ENCODE results near the gene NT5DC2.

The NT5DC2 gene

GRCh38 chr3:52490939-52491526 lies 42.6 kb downstream of the NT5DC2 start:
- DNase-seq (ENCODE audit: low spot score in 2 of 2) (no peak), ATAC-seq (replicated peaks; ENCODE audit: extremely low read depth, poor library complexity, severe bottlenecking) (no peak)
- Mint-ChIP-seq H3K9me3 (no peaks in the 10 kb centered on the region), H3K27me3 (no peaks in the 10 kb centered on the region), H3K36me3 (ENCODE audit: insufficient read depth) (peaks cover 22% of the 10 kb centered on the region), H3K27ac (ENCODE audit: low read depth) (no peak overlapping the region), H3K4me3 (no peak overlapping the region), H3K4me1 (peaks cover 10% of the 10 kb centered on the region)

DNA sequence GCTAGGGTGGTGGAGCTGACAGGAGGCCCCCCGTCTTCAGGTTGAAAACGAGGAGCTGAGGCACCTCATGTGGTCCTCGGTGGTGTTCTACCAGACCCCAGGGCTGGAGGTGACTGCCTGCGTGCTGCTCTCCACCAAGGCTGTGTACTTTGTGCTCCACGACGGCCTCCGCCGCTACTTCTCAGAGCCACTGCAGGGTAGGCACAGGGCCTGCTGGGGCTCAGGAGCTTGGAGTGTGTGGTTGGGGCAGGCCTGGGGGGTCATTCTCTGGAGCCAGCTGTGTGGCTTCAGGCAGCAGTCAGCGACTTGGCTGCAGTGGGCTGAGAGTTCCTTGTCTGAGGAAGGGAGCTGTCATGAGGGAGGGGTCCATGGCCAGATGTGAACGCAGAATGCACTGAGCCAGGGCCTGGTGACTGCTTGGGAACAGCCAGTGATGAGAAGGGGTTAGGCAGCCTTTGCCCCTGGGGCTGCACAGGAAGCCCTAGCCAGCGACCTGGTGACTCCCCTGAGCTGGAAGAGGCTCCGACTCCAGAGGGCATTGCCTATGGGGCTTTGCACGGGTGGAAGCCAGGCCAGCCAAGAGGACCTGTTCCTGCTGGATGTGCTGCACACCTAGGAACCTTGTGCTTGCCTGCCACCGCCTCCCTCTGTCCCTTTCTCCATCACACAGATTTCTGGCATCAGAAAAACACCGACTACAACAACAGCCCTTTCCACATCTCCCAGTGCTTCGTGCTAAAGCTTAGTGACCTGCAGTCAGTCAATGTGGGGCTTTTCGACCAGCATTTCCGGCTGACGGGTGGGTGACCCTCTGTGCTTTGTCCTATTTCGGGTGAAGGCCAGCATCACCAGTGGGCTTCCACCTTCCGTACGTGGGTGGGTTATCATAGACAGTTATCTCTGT lies 43.4 kb downstream of the NT5DC2 start:
- H3K27ac Mint-ChIP-seq (ENCODE audit: low read depth): no peak overlapping the region
- ATAC-seq (replicated peaks; ENCODE audit: extremely low read depth, poor library complexity, severe bottlenecking) (no peak), DNase-seq (ENCODE audit: low spot score in 2 of 2) (no peak)
- no peaks in the 10 kb centered on the region for H3K9me3 Mint-ChIP-seq
- no peak overlapping the region for H3K4me3 Mint-ChIP-seq
- H3K27me3 Mint-ChIP-seq: no peaks in the 10 kb centered on the region
- H3K4me1 Mint-ChIP-seq: peaks cover 10% of the 10 kb centered on the region
- peaks cover 28% of the 10 kb centered on the region for H3K36me3 Mint-ChIP-seq (ENCODE audit: insufficient read depth)

DNA sequence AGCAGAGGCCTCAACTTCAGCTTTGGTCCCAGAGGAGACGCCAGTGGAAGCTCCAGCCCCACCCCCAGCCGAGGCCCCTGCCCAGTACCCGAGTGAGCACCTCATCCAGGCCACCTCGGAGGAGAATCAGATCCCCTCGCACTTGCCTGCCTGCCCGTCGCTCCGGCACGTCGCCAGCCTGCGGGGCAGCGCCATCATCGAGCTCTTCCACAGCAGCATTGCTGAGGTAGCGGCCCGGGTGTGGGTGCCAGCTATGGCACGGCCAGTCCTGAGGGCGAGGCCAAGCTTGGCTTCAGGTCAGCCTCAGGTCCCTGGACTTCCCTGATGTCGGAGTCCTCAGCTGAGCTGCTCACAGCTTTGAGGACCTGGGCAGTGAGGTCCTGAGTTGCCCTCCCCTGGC lies 44.2 kb downstream of the NT5DC2 start:
- DNase-seq (ENCODE audit: low spot score in 2 of 2): no peak
- ATAC-seq (replicated peaks; ENCODE audit: extremely low read depth, poor library complexity, severe bottlenecking): no peak
- Mint-ChIP-seq H3K4me3 (no peak overlapping the region), H3K4me1 (peaks cover 9% of the 10 kb centered on the region), H3K27me3 (no peaks in the 10 kb centered on the region), H3K36me3 (ENCODE audit: insufficient read depth) (peaks cover 30% of the 10 kb centered on the region), H3K9me3 (no peaks in the 10 kb centered on the region), H3K27ac (ENCODE audit: low read depth) (no peak overlapping the region)

- Mint-ChIP-seq H3K36me3 (ENCODE audit: insufficient read depth) (peaks cover 30% of the 10 kb centered on the region), H3K27ac (ENCODE audit: low read depth) (no peak overlapping the region), H3K4me3 (no peak overlapping the region), H3K4me1 (peaks cover 5% of the 10 kb centered on the region), H3K27me3 (no peaks in the 10 kb centered on the region), H3K9me3 (no peaks in the 10 kb centered on the region)
- DNase-seq (ENCODE audit: low spot score in 2 of 2) (no peak), ATAC-seq (replicated peaks; ENCODE audit: extremely low read depth, poor library complexity, severe bottlenecking) (no peak)
These were observed 44.9 kb downstream of the NT5DC2 start for GRCh38 chr3:52488746-52489145.

- Mint-ChIP-seq H3K27ac (ENCODE audit: low read depth) (no peak overlapping the region), H3K27me3 (no peaks in the 10 kb centered on the region), H3K36me3 (ENCODE audit: insufficient read depth) (peaks cover 31% of the 10 kb centered on the region), H3K4me3 (no peak overlapping the region), H3K9me3 (no peaks in the 10 kb centered on the region), H3K4me1 (peaks cover 5% of the 10 kb centered on the region)
- ATAC-seq (replicated peaks; ENCODE audit: extremely low read depth, poor library complexity, severe bottlenecking): no peak
- no peak for DNase-seq (ENCODE audit: low spot score in 2 of 2)
These were observed 45.6 kb downstream of the NT5DC2 start for GRCh38 chr3:52487788-52488691.

GRCh38 chr3:52487050-52487787 lies 46.4 kb downstream of the NT5DC2 start:
- Mint-ChIP-seq H3K36me3 (ENCODE audit: insufficient read depth) (peaks cover 25% of the 10 kb centered on the region), H3K27me3 (no peaks in the 10 kb centered on the region), H3K9me3 (no peaks in the 10 kb centered on the region), H3K4me1 (no peaks in the 10 kb centered on the region), H3K4me3 (no peak overlapping the region), H3K27ac (ENCODE audit: low read depth) (no peak overlapping the region)
- DNase-seq (ENCODE audit: low spot score in 2 of 2): no peak
- ATAC-seq (replicated peaks; ENCODE audit: extremely low read depth, poor library complexity, severe bottlenecking): no peak

GRCh38 chr3:52484680-52485461 lies 48.8 kb downstream of the NT5DC2 start:
- Mint-ChIP-seq H3K27ac (ENCODE audit: low read depth) (no peak overlapping the region), H3K4me1 (no peaks in the 10 kb centered on the region), H3K4me3 (no peak overlapping the region), H3K9me3 (no peaks in the 10 kb centered on the region), H3K36me3 (ENCODE audit: insufficient read depth) (peaks cover 29% of the 10 kb centered on the region), H3K27me3 (no peaks in the 10 kb centered on the region)
- DNase-seq (ENCODE audit: low spot score in 2 of 2): no peak
- ATAC-seq (replicated peaks; ENCODE audit: extremely low read depth, poor library complexity, severe bottlenecking): no peak

DNA sequence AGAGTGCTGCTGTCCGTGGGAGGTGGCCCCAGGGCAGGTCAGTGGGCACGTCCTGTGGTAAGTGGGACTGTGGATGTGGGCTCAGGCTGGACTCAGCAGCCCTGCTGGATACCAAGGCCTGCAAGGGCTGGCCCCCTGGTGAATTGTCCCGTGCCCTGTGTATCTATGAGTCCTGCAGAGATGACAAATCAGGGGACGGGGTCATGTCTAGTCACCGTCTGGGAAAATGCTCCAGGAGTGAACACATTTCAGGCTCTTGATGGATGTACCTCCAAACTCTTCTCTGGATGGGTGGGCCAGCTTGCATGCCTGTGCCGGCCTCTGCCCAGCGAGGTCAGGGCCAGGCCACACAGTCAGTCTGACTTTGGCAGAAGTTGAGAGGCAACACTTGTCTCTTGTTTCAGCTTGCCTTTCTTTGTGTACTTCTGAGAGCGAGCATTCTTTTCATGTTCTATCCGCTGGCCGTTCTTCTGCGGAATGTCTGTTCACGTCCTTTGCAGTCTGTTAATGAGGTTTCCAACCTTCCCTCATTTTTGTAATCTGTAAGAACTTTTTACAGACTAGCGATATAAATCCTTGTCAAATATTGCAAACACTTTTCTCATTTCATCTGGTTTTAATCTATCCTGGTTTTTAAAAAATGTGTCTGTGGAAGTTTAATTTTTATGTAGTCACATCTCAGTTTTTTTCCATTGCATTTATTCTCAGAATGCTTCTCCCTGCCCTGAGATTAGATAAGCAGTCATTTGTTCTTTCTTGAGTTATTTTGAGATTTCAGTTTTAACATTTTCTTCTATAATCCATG lies 49.9 kb downstream of the NT5DC2 start:
- no peaks in the 10 kb centered on the region for H3K27me3 Mint-ChIP-seq
- ATAC-seq (replicated peaks; ENCODE audit: extremely low read depth, poor library complexity, severe bottlenecking): no peak
- DNase-seq (ENCODE audit: low spot score in 2 of 2): no peak
- no peak overlapping the region for H3K27ac Mint-ChIP-seq (ENCODE audit: low read depth)
- H3K4me1 Mint-ChIP-seq: no peaks in the 10 kb centered on the region
- H3K9me3 Mint-ChIP-seq: no peaks in the 10 kb centered on the region
- H3K4me3 Mint-ChIP-seq: no peak overlapping the region
- H3K36me3 Mint-ChIP-seq (ENCODE audit: insufficient read depth): peaks cover 32% of the 10 kb centered on the region

- Mint-ChIP-seq H3K27ac (ENCODE audit: low read depth) (no peak overlapping the region), H3K36me3 (ENCODE audit: insufficient read depth) (peaks cover 35% of the 10 kb centered on the region), H3K9me3 (no peaks in the 10 kb centered on the region), H3K4me1 (no peaks in the 10 kb centered on the region), H3K27me3 (no peaks in the 10 kb centered on the region), H3K4me3 (no peak overlapping the region)
- DNase-seq (ENCODE audit: low spot score in 2 of 2): no peak
- ATAC-seq (replicated peaks; ENCODE audit: extremely low read depth, poor library complexity, severe bottlenecking): no peak
These were observed 50.6 kb downstream of the NT5DC2 start for GRCh38 chr3:52483081-52483480.

DNA sequence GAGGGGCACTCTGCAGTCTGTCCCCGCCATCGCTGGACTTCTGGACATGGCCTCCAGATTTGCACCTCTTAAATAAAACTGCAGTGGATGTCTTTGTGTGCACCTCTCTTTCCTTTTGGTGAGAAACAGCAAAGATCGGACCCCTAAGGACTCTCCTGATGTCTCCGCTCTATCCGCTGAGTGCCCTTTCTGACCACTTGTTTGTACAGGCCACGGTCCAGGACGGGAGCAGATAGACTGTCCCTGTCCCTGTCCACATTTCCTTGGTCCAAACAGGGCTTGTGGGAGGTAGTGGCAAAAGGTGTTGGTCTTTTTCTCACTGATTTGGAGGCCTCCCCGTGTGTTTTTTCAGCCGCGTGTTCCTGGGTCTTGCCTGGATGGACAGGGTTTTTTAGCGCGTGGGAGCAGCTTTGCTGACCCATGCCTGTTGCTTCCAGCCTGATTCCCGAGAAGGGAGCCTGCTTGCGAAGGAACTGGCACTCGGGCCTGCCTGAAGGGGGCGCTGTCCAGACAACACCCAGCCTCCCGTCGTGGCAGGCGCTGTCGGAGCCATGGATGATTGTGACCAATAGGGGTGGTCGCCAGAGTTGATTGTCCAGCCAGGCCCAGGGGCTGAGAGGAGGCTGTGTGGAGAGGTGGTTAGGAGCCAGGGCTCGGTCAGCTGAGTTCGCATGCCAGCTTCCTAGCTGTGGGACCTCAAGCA lies 51.7 kb downstream of the NT5DC2 start:
- no peak for DNase-seq (ENCODE audit: low spot score in 2 of 2)
- ATAC-seq (replicated peaks; ENCODE audit: extremely low read depth, poor library complexity, severe bottlenecking): no peak
- Mint-ChIP-seq H3K4me1 (no peaks in the 10 kb centered on the region), H3K9me3 (no peaks in the 10 kb centered on the region), H3K27ac (ENCODE audit: low read depth) (no peak overlapping the region), H3K36me3 (ENCODE audit: insufficient read depth) (peaks cover 38% of the 10 kb centered on the region), H3K27me3 (no peaks in the 10 kb centered on the region), H3K4me3 (no peak overlapping the region)

All from central memory CD8-positive, alpha-beta T cell (primary cell).